HEK293T (cell line): ENCODE results near the gene IL1R2.

Source experiments
- BHLHE40 ChIP-seq: fragments of 450-650 bp; IDR thresholded peaks from 2 replicates; pipeline ENCODE4 v1.6.1; 2016; ENCODE audit warnings: mild to moderate bottlenecking, moderate library complexity, borderline replicate concordance
- ELF4 ChIP-seq: fragments of 450-650 bp; IDR thresholded peaks from 2 replicates; pipeline ENCODE4 v1.6.1; 2017; ENCODE audit warnings: antibody characterized with exemption
- SP1 ChIP-seq: fragments of 450-650 bp; IDR thresholded peaks from 2 replicates; pipeline ENCODE4 v1.6.1; 2017

DNA sequence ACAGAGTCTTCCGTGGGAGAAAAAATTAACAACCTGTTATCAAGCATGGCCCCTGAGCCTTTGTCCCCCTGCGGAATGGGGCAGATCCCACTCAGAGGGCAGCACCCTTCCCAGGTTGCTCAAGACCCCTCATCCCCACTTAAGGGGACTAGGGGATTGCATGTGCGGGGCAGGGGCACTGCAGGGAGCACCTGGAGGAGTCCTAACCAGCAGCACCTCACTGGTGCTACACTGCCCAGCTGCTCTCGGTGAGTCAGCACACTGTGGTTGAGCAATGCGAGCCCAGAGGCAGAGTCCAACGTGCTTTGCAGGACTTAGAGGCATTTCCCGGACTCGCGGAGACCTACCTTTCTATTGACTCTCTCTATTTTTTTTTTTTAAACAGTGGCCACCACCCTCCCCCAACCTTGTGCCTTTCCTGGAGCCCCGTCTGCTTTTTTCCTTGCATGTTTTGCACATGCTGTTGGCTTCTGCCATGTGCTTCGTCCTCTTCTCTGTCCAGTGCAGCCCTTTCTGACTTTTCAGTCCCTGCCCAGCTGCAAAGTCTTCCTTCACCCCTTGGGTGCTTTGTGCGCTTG is 74.0 kb downstream of the IL1R2 start:
- TF ChIP-seq BHLHE40 = no peak
- no peak for TF ChIP-seq SP1
- TF ChIP-seq ELF4 = no peak
